Stimulated activated effector memory CD8-positive, alpha-beta T cell treated with anti-CD3 and anti-CD28 coated beads, Interleukin-12 subunit alpha, Interleukin-12 subunit beta, amount 100 ng/mL, for 72 hours (primary cell): ENCODE measurements around the gene TIE1.

ENCODE experiments used
- ATAC-seq: fragments of 150-1000 bp; cut with Tn5 transposase; 2 replicates; pipeline ENCODE4 v1.10.0; 2021
- DNase-seq, 2 donors: peaks; one replicate each; pipeline ENCODE4 v3.0.0; 2021 to 2022; ENCODE audit warnings: low spot score in 2 of 2
- H3K27ac Mint-ChIP-seq: one replicate; pipeline ENCODE4 v1.8.0; 2022; ENCODE audit warnings: mild to moderate bottlenecking, mixed read lengths
- H3K36me3 Mint-ChIP-seq: one replicate; pipeline ENCODE4 v1.8.0; 2022; ENCODE audit warnings: mild to moderate bottlenecking, mixed read lengths
- H3K4me1 Mint-ChIP-seq: one replicate; pipeline ENCODE4 v1.8.0; 2022; ENCODE audit warnings: mixed read lengths
- H3K4me3 Mint-ChIP-seq: one replicate; pipeline ENCODE4 v1.8.0; 2022; ENCODE audit warnings: mild to moderate bottlenecking, mixed read lengths
- H3K9me3 Mint-ChIP-seq: one replicate; pipeline ENCODE4 v1.8.0; 2022; ENCODE audit warnings: mixed read lengths

TIE1 gene

GRCh38 chr1:43271186-43272118 is 29.3 kb upstream of the TIE1 start:
- ATAC-seq: no peak
- Mint-ChIP-seq H3K27ac (peak overlapping the region; percentile 32), H3K36me3 (no peaks in the 10 kb centered on the region), H3K4me1 (peaks cover 36% of the 10 kb centered on the region), H3K9me3 (peaks cover 6% of the 10 kb centered on the region), H3K4me3 (peak overlapping the region; percentile 38)
- DNase-seq: no peak

DNA sequence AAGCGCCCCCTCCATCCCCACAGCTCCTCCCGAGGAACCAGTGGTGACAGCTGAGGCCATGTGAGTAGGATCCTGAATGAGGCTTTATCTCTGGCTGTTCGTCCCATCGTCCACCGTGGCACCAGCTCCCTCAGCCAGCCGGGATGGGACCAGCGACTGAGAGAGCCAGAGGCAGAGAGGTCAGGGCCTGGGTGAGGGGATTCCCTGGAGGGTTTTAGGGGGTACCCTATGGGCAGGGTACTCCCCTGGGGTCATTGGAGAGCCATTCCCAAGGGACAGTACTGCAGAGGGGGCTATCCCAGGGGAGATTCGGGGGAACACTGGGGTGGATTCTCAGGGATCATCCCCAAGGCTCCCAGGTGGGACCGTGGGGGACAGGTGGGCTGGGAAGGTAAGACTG is 28.6 kb upstream of the TIE1 start:
- ATAC-seq (no peak), DNase-seq (no peak)
- Mint-ChIP-seq H3K36me3 (no peaks in the 10 kb centered on the region), H3K4me1 (peaks cover 36% of the 10 kb centered on the region), H3K9me3 (peaks cover 6% of the 10 kb centered on the region), H3K27ac (no peak overlapping the region), H3K4me3 (no peak overlapping the region)

GRCh38 chr1:43272576-43273571 is 27.9 kb upstream of the TIE1 start:
- no peak for DNase-seq
- Mint-ChIP-seq H3K4me1 (peaks cover 36% of the 10 kb centered on the region), H3K9me3 (peaks cover 6% of the 10 kb centered on the region), H3K4me3 (no peak overlapping the region), H3K36me3 (no peaks in the 10 kb centered on the region), H3K27ac (no peak overlapping the region)
- ATAC-seq: no peak

- no peak for ATAC-seq
- H3K4me1 Mint-ChIP-seq: peaks cover 36% of the 10 kb centered on the region
- DNase-seq: no peak
- H3K4me3 Mint-ChIP-seq: no peak overlapping the region
- H3K27ac Mint-ChIP-seq: no peak overlapping the region
- no peaks in the 10 kb centered on the region for H3K36me3 Mint-ChIP-seq
- peaks cover 6% of the 10 kb centered on the region for H3K9me3 Mint-ChIP-seq
Observed at GRCh38 chr1:43273708-43274107, 27.1 kb upstream of the TIE1 start.

- peak overlapping the region; percentile 59 for H3K4me3 Mint-ChIP-seq
- peaks cover 36% of the 10 kb centered on the region for H3K4me1 Mint-ChIP-seq
- DNase-seq (peak in 1 of 2 donors; percentile 56), ATAC-seq (peak; percentile 66)
- H3K9me3 Mint-ChIP-seq: peaks cover 6% of the 10 kb centered on the region
- no peaks in the 10 kb centered on the region for H3K36me3 Mint-ChIP-seq
- H3K27ac Mint-ChIP-seq: peak overlapping the region; percentile 92
Observed at GRCh38 chr1:43274125-43274803, 26.5 kb upstream of the TIE1 start.

DNA sequence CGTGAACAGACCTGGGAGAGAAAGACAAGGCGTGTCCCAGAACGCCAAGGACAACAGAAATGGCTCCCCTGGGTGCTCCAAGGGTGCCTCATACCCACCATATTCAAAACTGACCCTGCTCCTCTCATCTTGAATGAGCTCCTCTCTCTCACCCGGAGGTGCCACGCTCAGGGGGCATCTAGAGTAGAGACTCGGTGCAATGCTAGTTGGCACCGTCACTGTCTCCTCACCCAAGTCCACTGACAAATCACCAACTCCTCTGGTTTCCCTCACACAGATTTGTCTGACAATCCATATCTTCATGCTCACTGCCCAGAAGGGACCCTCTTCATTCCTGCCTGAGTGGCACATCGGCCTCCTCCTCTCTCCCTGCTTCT is 26.0 kb upstream of the TIE1 start:
- no peaks in the 10 kb centered on the region for H3K36me3 Mint-ChIP-seq
- peaks cover 6% of the 10 kb centered on the region for H3K9me3 Mint-ChIP-seq
- H3K4me3 Mint-ChIP-seq: peak overlapping the region; percentile 59
- DNase-seq (no peak), ATAC-seq (no peak)
- peaks cover 31% of the 10 kb centered on the region for H3K4me1 Mint-ChIP-seq
- peak overlapping the region; percentile 92 for H3K27ac Mint-ChIP-seq

- Mint-ChIP-seq H3K9me3 (peaks cover 6% of the 10 kb centered on the region), H3K36me3 (no peaks in the 10 kb centered on the region), H3K27ac (peak overlapping the region; percentile 92), H3K4me3 (no peak overlapping the region), H3K4me1 (peaks cover 19% of the 10 kb centered on the region)
- ATAC-seq (no peak), DNase-seq (no peak)
Observed at GRCh38 chr1:43275826-43276620, 24.8 kb upstream of the TIE1 start.

DNA sequence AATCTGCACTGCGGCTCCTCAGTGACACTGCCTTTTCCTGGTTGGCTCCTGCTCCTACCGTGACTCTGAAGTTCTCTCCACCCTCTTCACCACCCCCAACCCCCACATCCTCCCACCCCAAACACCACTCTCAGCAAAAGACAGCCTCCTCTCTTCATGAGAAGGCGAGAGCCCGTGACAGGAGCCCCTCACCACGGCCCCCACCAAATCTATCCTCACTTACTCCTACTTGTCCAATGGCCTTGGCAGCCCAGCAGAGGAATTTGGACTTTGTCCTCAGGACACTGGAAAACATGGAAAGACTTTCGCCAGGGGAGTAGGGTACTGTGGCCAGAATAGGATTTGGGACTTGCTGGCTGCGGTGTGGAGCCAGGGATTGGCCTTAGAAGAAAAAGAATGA is 24.1 kb upstream of the TIE1 start:
- DNase-seq (no peak), ATAC-seq (no peak)
- Mint-ChIP-seq H3K36me3 (no peaks in the 10 kb centered on the region), H3K9me3 (peaks cover 6% of the 10 kb centered on the region), H3K4me1 (peaks cover 13% of the 10 kb centered on the region), H3K27ac (no peak overlapping the region), H3K4me3 (no peak overlapping the region)

GRCh38 chr1:43277116-43277876 is 23.5 kb upstream of the TIE1 start:
- Mint-ChIP-seq H3K27ac (no peak overlapping the region), H3K36me3 (no peaks in the 10 kb centered on the region)
- ATAC-seq: no peak

GRCh38 chr1:43279161-43279560 is 21.6 kb upstream of the TIE1 start:
- DNase-seq: no peak
- Mint-ChIP-seq H3K4me3 (no peak overlapping the region), H3K4me1 (peaks cover 12% of the 10 kb centered on the region), H3K27ac (no peak overlapping the region), H3K9me3 (peaks cover 6% of the 10 kb centered on the region), H3K36me3 (no peaks in the 10 kb centered on the region)
- ATAC-seq: no peak

More at GRCh38 chr1:43277116-43277876, 23.5 kb upstream of the TIE1 start:
- H3K9me3 Mint-ChIP-seq: peaks cover 6% of the 10 kb centered on the region
- peaks cover 13% of the 10 kb centered on the region for H3K4me1 Mint-ChIP-seq
- no peak overlapping the region for H3K4me3 Mint-ChIP-seq
- no peak for DNase-seq

DNA sequence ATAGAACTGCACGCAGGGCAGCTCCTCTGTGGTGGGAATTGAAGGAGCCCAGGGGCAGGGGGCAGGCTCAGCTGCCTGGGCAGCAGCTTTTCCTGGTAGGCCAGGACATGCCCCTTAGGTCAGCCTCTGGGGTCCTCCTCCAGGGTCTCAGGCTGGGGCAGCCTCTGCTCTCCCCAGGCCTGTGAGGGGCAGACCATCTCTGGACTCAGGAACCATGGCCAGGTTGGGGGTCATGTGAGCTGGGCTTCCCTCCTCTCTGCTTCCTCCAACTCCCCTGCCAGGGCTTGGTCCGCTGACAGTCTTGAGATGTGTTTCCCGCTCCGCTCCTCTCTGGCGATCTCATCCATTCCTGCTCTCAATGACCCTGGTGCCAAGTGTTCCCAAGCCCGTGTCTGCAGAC is 21.1 kb upstream of the TIE1 start:
- H3K9me3 Mint-ChIP-seq: peaks cover 3% of the 10 kb centered on the region
- no peak for ATAC-seq
- no peaks in the 10 kb centered on the region for H3K36me3 Mint-ChIP-seq
- H3K4me3 Mint-ChIP-seq: no peak overlapping the region
- H3K4me1 Mint-ChIP-seq: peaks cover 7% of the 10 kb centered on the region
- DNase-seq: no peak
- no peak overlapping the region for H3K27ac Mint-ChIP-seq

DNA sequence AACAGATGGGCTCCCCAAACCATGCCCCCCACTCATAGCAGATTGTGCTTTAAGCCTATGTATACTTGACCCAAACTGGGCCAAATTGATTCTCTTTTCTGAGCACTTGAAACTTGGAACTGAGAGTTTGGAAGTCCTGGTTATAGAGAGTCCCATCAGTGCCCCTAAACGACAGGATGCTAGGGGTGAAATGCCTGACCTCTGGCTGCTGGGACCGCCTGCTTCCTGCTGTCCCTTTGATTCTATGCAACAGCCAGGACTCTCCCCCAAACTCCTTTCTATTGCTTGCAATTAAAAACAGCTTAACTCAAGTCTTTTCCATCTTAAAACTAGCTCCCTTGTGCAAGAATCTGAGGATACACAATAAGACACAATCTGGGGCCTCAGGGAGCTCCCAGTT is 20.1 kb upstream of the TIE1 start:
- DNase-seq: no peak
- H3K27ac Mint-ChIP-seq: no peak overlapping the region
- no peak for ATAC-seq
- no peaks in the 10 kb centered on the region for H3K4me1 Mint-ChIP-seq
- H3K9me3 Mint-ChIP-seq: no peaks in the 10 kb centered on the region
- H3K4me3 Mint-ChIP-seq: no peak overlapping the region
- no peaks in the 10 kb centered on the region for H3K36me3 Mint-ChIP-seq

DNA sequence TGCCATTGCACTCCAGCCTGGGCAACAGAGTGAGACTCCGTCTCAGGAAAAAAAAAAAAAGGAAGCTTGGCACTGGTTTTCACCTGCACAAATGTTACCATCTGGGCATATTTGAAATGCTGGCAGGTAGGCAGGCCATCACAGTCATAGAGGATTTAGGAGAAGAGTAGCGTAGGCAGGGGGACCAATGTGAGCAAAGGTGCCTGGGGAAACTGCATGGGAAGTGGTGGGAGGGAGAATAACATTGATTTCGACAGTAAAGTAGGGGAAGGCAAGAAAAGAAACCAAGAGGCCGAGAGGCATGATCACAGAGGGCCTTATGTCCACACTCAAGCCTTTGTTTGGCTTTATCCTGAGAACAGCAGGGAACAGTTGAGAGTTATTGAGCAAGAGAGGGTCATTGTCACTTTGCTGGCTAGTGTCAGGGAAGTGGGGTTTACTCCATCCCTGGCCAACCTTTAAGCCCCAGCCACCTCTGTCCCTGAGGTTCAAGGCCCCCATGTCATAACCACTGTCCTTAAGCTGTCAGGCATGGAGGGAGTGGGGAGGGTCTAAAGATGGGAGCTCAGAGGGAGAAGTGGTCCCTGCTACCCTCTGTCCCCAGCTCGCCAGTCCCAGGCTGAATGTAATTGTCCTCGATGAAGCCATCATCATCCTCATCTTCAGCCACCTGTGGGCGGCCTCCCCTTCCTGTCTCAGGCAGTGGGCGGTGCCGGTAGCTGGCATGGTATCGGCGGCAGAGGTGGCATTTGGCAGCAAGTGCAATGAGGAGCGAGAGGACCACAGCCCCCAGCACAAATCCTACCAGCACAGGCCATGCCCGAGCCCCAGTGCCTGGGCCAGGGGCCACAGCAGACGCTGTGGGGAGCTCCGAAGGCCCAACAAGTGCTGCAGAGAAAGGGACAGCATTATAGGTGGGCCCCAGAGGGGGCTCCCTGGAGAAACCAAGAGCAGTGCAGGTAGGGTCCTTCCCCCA is 18.3 kb upstream of the TIE1 start:
- H3K9me3 Mint-ChIP-seq: no peaks in the 10 kb centered on the region
- no peak overlapping the region for H3K27ac Mint-ChIP-seq
- DNase-seq: no peak
- ATAC-seq: no peak
- no peaks in the 10 kb centered on the region for H3K36me3 Mint-ChIP-seq
- H3K4me1 Mint-ChIP-seq: no peaks in the 10 kb centered on the region
- no peak overlapping the region for H3K4me3 Mint-ChIP-seq
